H1 (cell line): Measurements from ENCODE around the gene TRMT61B. TPM values are rescaled to one million over a fixed set of nuclear protein-coding genes. Genes with fewer than 3 reads are reported as not detected.
A peak's percentile ranks its signal among the peaks of the same experiment; 100 is the strongest.

ENCODE experiments used
- ATF2 ChIP-seq: IDR thresholded peaks from 2 replicates; pipeline ENCODE4 v1.6.1; 2012; ENCODE audit warnings: low read length, inconsistent platforms
- BACH1 ChIP-seq: IDR thresholded peaks from 2 replicates; pipeline ENCODE4 v1.6.1; 2012; ENCODE audit warnings: low read length, improper control_type of control experiment
- CHD2 ChIP-seq: IDR thresholded peaks from 2 replicates; pipeline ENCODE4 v1.6.1; 2012; ENCODE audit warnings: low read length, improper control_type of control experiment
- CREB1 ChIP-seq: IDR thresholded peaks from 2 replicates; pipeline ENCODE4 v1.6.1; 2012; ENCODE audit warnings: inconsistent platforms
- CTBP2 ChIP-seq: IDR thresholded peaks from 2 replicates; pipeline ENCODE4 v1.7.0; 2011; ENCODE audit warnings: borderline replicate concordance, mild to moderate bottlenecking, moderate library complexity, mixed read lengths, low read length; ENCODE audit not compliant: insufficient read depth, insufficient read length
- EP300 ChIP-seq, 2 experiments: IDR thresholded peaks; 1 replicate in 1 of 2; 2 replicates in 1 of 2; pipeline ENCODE4 v1.6.1; 2011 to 2012; ENCODE audit warnings: low read depth in 2 of 2, low read length in 2 of 2, mild to moderate bottlenecking in 2 of 2, borderline replicate concordance in 1 of 2, inconsistent platforms in 1 of 2, moderate library complexity in 1 of 2
- GABPA ChIP-seq: IDR thresholded peaks from 2 replicates; pipeline ENCODE4 v1.6.1; 2011; ENCODE audit warnings: mild to moderate bottlenecking, low read length, moderate library complexity, borderline replicate concordance; ENCODE audit not compliant: insufficient read depth
- KDM4A ChIP-seq: IDR thresholded peaks from one replicate; pipeline ENCODE4 v1.7.1; 2012; ENCODE audit warnings: low read depth, mild to moderate bottlenecking, moderate library complexity, low read length, inconsistent platforms; ENCODE audit not compliant: severe bottlenecking
- MAX ChIP-seq: IDR thresholded peaks from 2 replicates; pipeline ENCODE4 v1.6.1; 2012; ENCODE audit warnings: inconsistent platforms
- POLR2A ChIP-seq, 2 experiments: IDR thresholded peaks; 1 replicate in 1 of 2; 2 replicates in 1 of 2; pipeline ENCODE4 v1.6.1; 2011; ENCODE audit warnings: low read depth in 2 of 2, low read length in 2 of 2, mild to moderate bottlenecking in 2 of 2; ENCODE audit errors: control extremely low read depth in 1 of 2
- RBBP5 ChIP-seq: IDR thresholded peaks from 2 replicates; pipeline ENCODE4 v1.7.1; 2012; ENCODE audit warnings: low read depth, mild to moderate bottlenecking, inconsistent platforms, low read length, moderate library complexity, borderline replicate concordance
- RFX5 ChIP-seq: IDR thresholded peaks from 2 replicates; pipeline ENCODE4 v1.6.1; 2011; ENCODE audit warnings: low read depth, low read length, improper control_type of control experiment, borderline replicate concordance
- RNF2 ChIP-seq: fragments of 200-900, 300-1000 bp; sonication (generic); IDR thresholded peaks from 2 replicates; pipeline ENCODE4 v1.7.1; 2016; ENCODE audit warnings: borderline replicate concordance, low read depth, mild to moderate bottlenecking, antibody characterized with exemption, low read length; ENCODE audit not compliant: poor library complexity, severe bottlenecking; ENCODE audit errors: missing control alignments
- SP1 ChIP-seq: IDR thresholded peaks from 2 replicates; pipeline ENCODE4 v1.6.1; 2011; ENCODE audit warnings: low read depth, low read length
- SP4 ChIP-seq: IDR thresholded peaks from 2 replicates; pipeline ENCODE4 v1.6.1; 2012; ENCODE audit warnings: low read length, inconsistent platforms
- SUZ12 ChIP-seq: fragments of 200-600 bp; sonication (generic); IDR thresholded peaks from 2 replicates; pipeline ENCODE4 v1.6.1; 2012; ENCODE audit warnings: mild to moderate bottlenecking, inconsistent platforms, low read length, moderate library complexity, mixed read lengths
- TAF1 ChIP-seq: IDR thresholded peaks from 2 replicates; pipeline ENCODE4 v1.6.1; 2011; ENCODE audit warnings: mild to moderate bottlenecking, low read depth, low read length
- TAF7 ChIP-seq: optimal IDR thresholded peaks from 2 replicates; pipeline ENCODE3; 2011; ENCODE audit warnings: low read depth, mild to moderate bottlenecking, inconsistent platforms, low read length, moderate library complexity, borderline replicate concordance
- USF2 ChIP-seq: IDR thresholded peaks from 2 replicates; pipeline ENCODE4 v1.6.1; 2011; ENCODE audit warnings: low read length, improper control_type of control experiment
- YY1 ChIP-seq: IDR thresholded peaks from 2 replicates; pipeline ENCODE4 v1.6.1; 2011; ENCODE audit warnings: low read depth, mild to moderate bottlenecking, low read length
- ZNF274 ChIP-seq: IDR thresholded peaks from 2 replicates; pipeline ENCODE4 v1.7.0; 2012; ENCODE audit warnings: low read length, borderline replicate concordance; ENCODE audit errors: extremely low read depth
- polyA plus RNA-seq, 7 experiments: library from polyadenylated mRNA; depleted of rRNA in 3 of 7; stranded (reverse) in 5 of 7; unstranded in 2 of 7; fragments of >200 nt in 5 of 7; fragments of 200-250 nt in 2 of 7; gene quantifications; 1 replicate in 5 of 7; 2 replicates in 1 of 7; 4 replicates in 1 of 7; pipeline versions ENCODE4 v1.2.1 to v1.2.3, GENCODE V29; 2011 to 2013; ENCODE audit warnings: missing spikeins in 2 of 7, mixed read lengths in 2 of 7
- total RNA-seq: library from RNA; stranded (reverse); fragmentation: NEBNext Ultra II Directional; extraction: Animal tissue kit (Norgen Biotek cat#: 25700); gene quantifications from 2 replicates; pipeline ENCODE4 v1.2.1, GENCODE V29; 2021

The TRMT61B gene
- total and polyA plus RNA-seq, 2 of the 8 experiments (the other 6 are each of a cell fraction or from before 2014, with no cell fraction given) = 10.4 to 27.8 TPM

- TF ChIP-seq USF2 (peak; percentile 78), POLR2A (IDR thresholded peaks at IDR 0.05; ENCODE audit: control extremely low read depth in 1 of 2, low read depth in 2 of 2, low read length in 2 of 2) (peak in 1 of 2 experiments; percentile 90; a peak in 2 of 3 replicates), TAF7 (peak; percentile 94), CHD2 (0 out of 2 replicates have a peak, but pooled peaks have one; percentile 21), CREB1 (peak; percentile 93), RNF2 (no peak), GABPA (no peak), SUZ12 (no peak), ZNF274 (no peak), CTBP2 (no peak), ATF2 (peak; percentile 69; the same call in 1 of the 2 replicates), SP1 (peak; percentile 80), YY1 (peak; percentile 97), EP300 (IDR thresholded peaks at IDR 0.05; ENCODE audit: borderline replicate concordance in 1 of 2, low read depth in 2 of 2, low read length in 2 of 2) (peak in 1 of 2 experiments; percentile 30; a peak in 1 of 3 replicates), MAX (peak; percentile 99), BACH1 (peak; percentile 28; the same call in 1 of the 2 replicates), RBBP5 (0 out of 2 replicates have a peak, but pooled peaks have one; percentile 84), RFX5 (no peak), KDM4A (peak; percentile 86), SP4 (0 out of 2 replicates have a peak, but pooled peaks have one; percentile 51), TAF1 (peak; percentile 97)
Measured at GRCh38 chr2:28894470-28895188, 24.5 kb upstream of the TRMT61B start, which contains the start of gene WDR43 (continued).
